Right atrium auricular region (tissue), 2 donors: ENCODE results near the gene LIMS1. TPM values are rescaled to one million over a fixed set of nuclear protein-coding genes. Genes with fewer than 3 reads are reported as not detected.
"Not testable (repeated sequence)": the region's sequence is repeated elsewhere in the genome, so short reads cannot be mapped to it uniquely, and the experiment has no call there.

ENCODE experiments used
- DNase-seq: peaks from one replicate; pipeline ENCODE4 v3.0.0-alpha.2; 2019; ENCODE audit warnings: low spot score
- H3K27ac ChIP-seq, 2 donors: fragments of 200-600 bp; sonication (generic); 1 replicate in 1 of 2; 2 replicates in 1 of 2; pipeline ENCODE4 v1.5.1; 2016 to 2019
- H3K27me3 ChIP-seq, 2 donors: fragments of 200-600 bp; sonication (generic); one replicate each; pipeline versions ENCODE4 v1.5.1 to v1.6.0; 2017 to 2019
- H3K36me3 ChIP-seq: fragments of 200-600 bp; sonication (generic); one replicate; pipeline ENCODE4 v1.5.1; 2016
- H3K4me1 ChIP-seq, 2 donors: fragments of 200-600 bp; sonication (generic); one replicate each; pipeline versions ENCODE4 v1.5.1 to v1.6.0; 2017 to 2019
- H3K4me3 ChIP-seq, 2 donors: fragments of 200-600 bp; sonication (generic); 1 replicate in 1 of 2; 2 replicates in 1 of 2; pipeline ENCODE4 v1.5.1; 2017 to 2019; ENCODE audit warnings: mild to moderate bottlenecking in 1 of 2, moderate library complexity in 1 of 2
- H3K9me3 ChIP-seq, 2 donors: fragments of 200-600 bp; sonication (generic); one replicate each; pipeline ENCODE4 v1.5.1; 2019
- CTCF ChIP-seq, 2 donors: fragments of 200-600 bp; sonication (generic); IDR thresholded peaks; one replicate each; pipeline ENCODE4 v1.5.1; 2019; ENCODE audit warnings: antibody characterized with exemption in 2 of 2
- total RNA-seq, 2 donors: library from RNA; depleted of rRNA; stranded (reverse); fragments of >200 nt; gene quantifications; one replicate each; pipeline ENCODE4 v1.1.0, GENCODE V29; 2016

The LIMS1 gene
- total RNA-seq, 2 donors from 2014 or later: 66.7 to 106 TPM

GRCh38 chr2:108552566-108552965 lies 18.3 kb downstream of the LIMS1 start:
- peaks cover 0 to 39% of the 10 kb centered on the region in 2 donors for H3K4me1 ChIP-seq

DNA sequence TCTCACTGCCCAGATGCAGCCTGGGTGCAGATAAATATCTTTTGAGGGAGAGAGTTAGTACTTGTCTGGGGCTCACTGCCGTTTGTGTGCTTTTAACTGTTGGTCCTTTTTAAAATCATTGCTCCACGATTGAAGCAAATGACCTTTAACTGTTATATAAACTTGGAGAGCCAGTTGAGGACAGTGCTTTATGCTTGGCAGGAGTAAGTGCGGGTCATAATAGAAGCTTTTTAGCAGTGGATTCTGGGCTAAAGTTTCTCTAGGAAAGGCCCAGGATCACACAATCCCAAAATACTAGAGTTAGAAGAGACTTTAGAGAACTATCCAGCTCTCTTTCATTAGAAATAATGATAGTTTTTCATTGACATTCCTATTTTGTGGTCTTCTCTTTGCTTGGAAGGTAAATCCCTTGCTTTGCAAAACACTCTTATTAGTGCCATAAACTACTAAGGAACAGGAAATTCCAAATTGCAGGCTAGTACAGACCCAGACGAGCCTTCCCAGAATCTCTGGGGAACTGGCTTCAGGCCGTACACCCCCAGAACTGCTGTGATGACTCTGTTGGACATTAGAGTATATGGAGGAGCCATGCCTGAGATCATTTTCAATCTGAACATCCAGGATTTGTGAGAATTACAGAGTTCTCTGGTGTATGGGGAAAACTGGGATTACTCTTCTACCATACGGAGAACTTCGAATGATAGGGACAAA lies 19.1 kb downstream of the LIMS1 start:
- Histone ChIP-seq H3K27me3 (no peaks in the 10 kb centered on the region), H3K4me3 (no peak overlapping the region), H3K36me3 (no peaks in the 10 kb centered on the region), H3K9me3 (no peaks in the 10 kb centered on the region), H3K4me1 (peaks cover 0 to 41% of the 10 kb centered on the region in 2 donors), H3K27ac (peak overlapping the region; percentile 67 to 75)
- no peak for TF ChIP-seq CTCF (IDR thresholded peaks at IDR 0.05)
- no peak for DNase-seq

More at GRCh38 chr2:108552566-108552965, 18.3 kb downstream of the LIMS1 start:
- Histone ChIP-seq H3K27me3 (no peaks in the 10 kb centered on the region), H3K36me3 (no peaks in the 10 kb centered on the region), H3K9me3 (no peaks in the 10 kb centered on the region), H3K27ac (peak overlapping the region; percentile 67 to 75), H3K4me3 (no peak overlapping the region)
- TF ChIP-seq CTCF (IDR thresholded peaks at IDR 0.05): no peak
- DNase-seq: no peak

- no peak overlapping the region for H3K4me3 ChIP-seq
- peak overlapping the region; percentile 67 to 75 for H3K27ac ChIP-seq
- H3K4me1 ChIP-seq: peaks cover 0 to 43% of the 10 kb centered on the region in 2 donors
- H3K27me3 ChIP-seq: no peaks in the 10 kb centered on the region
- H3K36me3 ChIP-seq: no peaks in the 10 kb centered on the region
- H3K9me3 ChIP-seq: no peaks in the 10 kb centered on the region
- no peak for TF ChIP-seq CTCF (IDR thresholded peaks at IDR 0.05)
- no peak for DNase-seq
Measured at GRCh38 chr2:108554528-108554927, 20.3 kb downstream of the LIMS1 start.

DNA sequence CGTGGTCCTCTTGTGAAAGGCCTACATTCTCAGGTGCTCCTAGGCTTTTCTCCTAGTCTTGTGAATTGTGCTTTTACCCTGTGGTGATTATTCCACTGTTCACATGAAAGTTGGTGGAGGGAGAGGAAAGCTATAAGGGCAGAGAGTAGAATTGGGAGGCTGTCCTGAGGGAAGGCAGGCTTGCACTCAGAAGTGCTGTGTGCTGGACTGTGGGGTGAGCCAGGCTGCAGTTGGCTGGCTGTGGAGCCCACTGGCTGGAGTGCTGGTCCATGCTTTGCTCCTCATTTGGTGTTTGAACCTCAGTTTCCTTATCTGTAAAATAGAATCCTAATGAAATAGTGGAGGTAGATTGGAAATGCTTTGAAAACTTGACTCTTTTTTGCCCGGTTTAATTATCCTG lies 21.3 kb downstream of the LIMS1 start:
- Histone ChIP-seq H3K36me3 (no peaks in the 10 kb centered on the region), H3K4me3 (no peak overlapping the region), H3K27me3 (no peaks in the 10 kb centered on the region), H3K9me3 (no peaks in the 10 kb centered on the region), H3K4me1 (peaks cover 0 to 52% of the 10 kb centered on the region in 2 donors), H3K27ac (peak overlapping the region; percentile 67 to 75)
- DNase-seq: no peak
- TF ChIP-seq CTCF (IDR thresholded peaks at IDR 0.05): no peak

DNA sequence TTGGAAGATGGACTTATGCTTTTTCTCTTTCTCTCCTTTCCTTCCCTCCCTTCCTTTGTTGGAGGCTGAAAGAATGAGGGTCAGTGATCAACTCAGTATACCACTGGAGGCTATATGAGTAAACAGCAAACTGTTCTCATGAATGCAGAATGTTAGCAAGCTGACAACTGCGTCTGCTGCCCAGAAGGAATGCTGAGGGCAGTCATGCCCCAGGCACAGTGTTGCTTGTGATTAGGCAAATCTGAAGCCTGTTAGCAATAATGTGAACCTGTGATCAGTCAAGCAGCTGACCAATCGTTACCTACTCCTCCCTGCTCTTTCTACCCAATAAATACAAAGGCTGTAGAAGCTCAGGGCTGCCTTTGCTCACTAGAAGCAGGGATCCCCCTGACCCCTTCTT lies 22.3 kb downstream of the LIMS1 start:
- H3K36me3 ChIP-seq, H3K9me3 ChIP-seq, H3K27me3 ChIP-seq, DNase-seq, H3K4me3 ChIP-seq: not testable (repeated sequence)
- peak overlapping the region; percentile 35 to 71 for H3K27ac ChIP-seq
- H3K4me1 ChIP-seq: peaks cover 0 to 56% of the 10 kb centered on the region in 2 donors

GRCh38 chr2:108560241-108560811 lies 26.1 kb downstream of the LIMS1 start:
- no peak for TF ChIP-seq CTCF (IDR thresholded peaks at IDR 0.05)
- no peak for DNase-seq
- peaks cover 0 to 35% of the 10 kb centered on the region in 2 donors for H3K4me1 ChIP-seq
- H3K4me3 ChIP-seq: no peak overlapping the region
- H3K27me3 ChIP-seq: no peaks in the 10 kb centered on the region
- H3K27ac ChIP-seq: peak overlapping the region; percentile 61 to 67
- no peaks in the 10 kb centered on the region for H3K36me3 ChIP-seq
- H3K9me3 ChIP-seq: peaks cover 0 to 6% of the 10 kb centered on the region in 2 donors
